IPS DF 6.9 (cell line): ENCODE data around the gene TNS4.

Source experiments
- DNase-seq: peaks from one replicate; pipeline ENCODE4 v3.0.0-alpha.2; 2013; ENCODE audit warnings: low read depth, low spot score
- H3K27ac ChIP-seq: one replicate; pipeline ENCODE4 v1.5.1; 2013; ENCODE audit warnings: low read length, control low read depth
- H3K27me3 ChIP-seq: 2 replicates; pipeline ENCODE4 v1.6.1; 2013; ENCODE audit warnings: mild to moderate bottlenecking, low read length; ENCODE audit not compliant: control insufficient read depth, insufficient read depth
- H3K36me3 ChIP-seq: 2 replicates; pipeline ENCODE4 v1.6.1; 2013; ENCODE audit warnings: low read length; ENCODE audit not compliant: control insufficient read depth, insufficient read depth
- H3K4me1 ChIP-seq: 2 replicates; pipeline ENCODE4 v1.6.1; 2013; ENCODE audit warnings: low read length; ENCODE audit not compliant: control insufficient read depth, insufficient read depth
- H3K4me3 ChIP-seq: 2 replicates; pipeline ENCODE4 v1.5.1; 2013; ENCODE audit warnings: mild to moderate bottlenecking, low read length
- H3K9me3 ChIP-seq: 2 replicates; pipeline ENCODE4 v1.6.1; 2013; ENCODE audit warnings: low read length, inconsistent platforms; ENCODE audit not compliant: control insufficient read depth, insufficient read depth
- WGBS: extraction: QIAGEN DNeasy Blood & Tissue Kit; methylation state at CpG from one replicate; pipeline ENCODE4 v1.1.7; 2013; ENCODE audit warnings: mixed read lengths, missing lambda C conversion rate; ENCODE audit not compliant: insufficient read length, insufficient coverage; 5-methylcytosine and 5-hydroxymethylcytosine counted together

Gene TNS4

DNA sequence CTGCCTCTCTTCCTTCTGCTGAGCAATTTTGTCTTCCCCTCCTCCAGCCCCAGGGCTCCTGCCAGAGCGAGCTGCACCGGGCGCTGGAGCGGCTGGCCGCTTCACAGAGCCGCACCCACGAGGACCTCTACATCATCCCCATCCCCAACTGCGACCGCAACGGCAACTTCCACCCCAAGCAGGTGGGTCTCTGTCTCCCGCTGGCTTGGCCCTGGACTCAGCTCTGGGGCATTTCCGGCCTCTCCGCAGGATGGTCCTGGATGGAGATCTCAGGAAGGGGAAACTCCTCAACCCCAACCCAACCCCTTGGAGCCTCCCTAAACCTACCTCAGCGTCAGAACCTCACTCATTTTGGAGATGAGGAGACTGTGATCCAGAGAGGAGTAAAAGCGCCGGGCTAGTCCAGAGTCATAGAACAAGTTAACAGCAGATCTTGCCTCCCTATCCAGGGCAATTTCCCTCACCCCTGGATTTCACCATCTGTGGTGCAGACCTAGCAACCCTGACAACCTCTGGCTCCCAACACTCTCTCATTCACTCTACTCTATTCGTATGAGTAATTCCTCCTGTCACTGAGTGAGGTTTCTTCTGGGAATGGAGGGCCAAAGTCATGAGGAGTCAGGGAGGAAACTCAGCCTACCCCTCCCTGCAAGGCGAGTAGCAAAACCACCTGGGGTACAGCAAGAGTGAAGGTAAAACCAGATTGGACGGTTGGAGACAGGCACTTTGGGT lies 47.4 kb downstream of the TNS4 start:
- no peaks in the 10 kb centered on the region for H3K9me3 ChIP-seq
- H3K4me1 ChIP-seq: peaks cover 6% of the 10 kb centered on the region
- no peak for DNase-seq
- H3K27me3 ChIP-seq: no peaks in the 10 kb centered on the region
- H3K27ac ChIP-seq: no peak overlapping the region
- H3K36me3 ChIP-seq: peaks cover 22% of the 10 kb centered on the region
- no CpG with 5 or more reads among the region's 19 CpGs for WGBS
- H3K4me3 ChIP-seq: no peak overlapping the region

DNA sequence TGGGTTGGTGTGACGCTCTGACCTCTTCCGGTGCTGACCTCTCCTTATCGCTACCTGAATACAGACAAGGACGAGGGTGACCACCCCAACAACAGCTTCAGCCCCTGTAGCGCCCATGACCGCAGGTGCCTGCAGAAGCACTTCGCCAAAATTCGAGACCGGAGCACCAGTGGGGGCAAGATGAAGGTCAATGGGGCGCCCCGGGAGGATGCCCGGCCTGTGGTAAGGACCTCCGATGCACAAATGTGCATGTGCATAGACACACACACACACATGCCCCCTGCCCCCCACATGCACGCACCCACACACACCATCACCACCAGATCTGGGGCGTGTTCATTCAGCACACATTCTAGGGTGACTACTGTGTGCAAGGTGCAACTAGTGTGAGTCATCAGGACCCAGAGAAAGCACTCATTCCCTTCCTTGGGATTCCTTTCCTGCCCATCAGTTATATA lies 48.5 kb downstream of the TNS4 start:
- no peaks in the 10 kb centered on the region for H3K27me3 ChIP-seq
- H3K4me1 ChIP-seq: 0 out of 2 replicates have a peak, but pooled peaks cover 4% of the 10 kb centered on the region
- no peak overlapping the region for H3K4me3 ChIP-seq
- peaks cover 22% of the 10 kb centered on the region for H3K36me3 ChIP-seq
- no peak for DNase-seq
- H3K27ac ChIP-seq: no peak overlapping the region
- no CpG with 5 or more reads among the region's 15 CpGs for WGBS
- H3K9me3 ChIP-seq: no peaks in the 10 kb centered on the region

DNA sequence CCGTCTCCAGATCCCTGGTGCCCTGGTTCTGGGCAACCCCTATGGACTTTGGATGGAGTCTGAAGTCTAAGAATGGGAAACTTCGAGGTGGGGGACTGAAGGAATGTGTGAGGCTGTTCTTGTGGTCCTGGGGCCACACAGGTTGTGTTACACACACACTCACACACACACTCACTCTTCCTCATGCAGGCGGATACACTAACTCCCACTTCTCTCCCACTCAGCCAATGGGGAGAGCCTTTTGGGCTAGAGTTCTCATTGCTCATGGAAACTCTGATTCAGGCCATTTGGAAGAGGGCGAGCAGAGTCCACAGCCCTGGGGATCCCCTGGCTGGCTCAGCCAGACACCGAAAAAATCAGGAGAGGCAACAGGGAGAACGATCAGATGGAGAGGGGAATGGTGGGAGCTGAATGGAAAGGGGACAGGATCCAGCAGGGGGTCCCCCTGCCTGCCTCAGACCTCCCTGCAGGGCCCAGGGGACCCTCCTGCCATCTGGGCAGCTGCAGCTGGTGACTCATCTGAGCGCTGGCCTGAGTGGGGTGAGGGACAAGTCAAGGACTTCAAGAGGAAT lies 49.1 kb downstream of the TNS4 start:
- Histone ChIP-seq H3K36me3 (peaks cover 22% of the 10 kb centered on the region), H3K27me3 (no peaks in the 10 kb centered on the region), H3K9me3 (no peaks in the 10 kb centered on the region), H3K4me3 (no peak overlapping the region), H3K27ac (no peak overlapping the region), H3K4me1 (0 out of 2 replicates have a peak, but pooled peaks cover 1% of the 10 kb centered on the region)
- DNase-seq: no peak
- WGBS: no CpG with 5 or more reads among the region's 7 CpGs

DNA sequence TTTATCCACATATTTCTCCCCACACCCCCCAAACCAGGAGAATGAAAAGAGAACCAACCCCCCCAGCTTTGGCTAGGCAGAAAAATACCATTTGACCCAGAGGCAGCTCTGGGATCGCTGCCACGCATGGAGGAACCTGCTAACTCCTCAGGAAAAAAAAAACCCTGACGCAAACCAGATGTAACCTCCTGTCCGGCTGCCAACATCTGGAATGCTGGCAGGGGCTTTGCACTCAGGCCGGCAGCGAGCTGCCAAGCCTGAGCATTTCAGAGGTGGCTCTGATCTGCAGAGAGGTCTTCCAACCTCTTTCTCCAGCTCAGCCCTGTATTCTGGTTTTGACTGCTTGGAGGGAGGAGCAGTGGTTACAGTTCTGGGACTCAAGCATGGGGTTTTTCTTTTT lies 50.0 kb downstream of the TNS4 start:
- Histone ChIP-seq H3K9me3 (no peaks in the 10 kb centered on the region), H3K4me1 (0 out of 2 replicates have a peak, but pooled peaks cover 1% of the 10 kb centered on the region), H3K27me3 (no peaks in the 10 kb centered on the region), H3K36me3 (peaks cover 17% of the 10 kb centered on the region), H3K27ac (no peak overlapping the region), H3K4me3 (no peak overlapping the region)
- no peak for DNase-seq
- WGBS: no CpG with 5 or more reads among the region's 6 CpGs

DNA sequence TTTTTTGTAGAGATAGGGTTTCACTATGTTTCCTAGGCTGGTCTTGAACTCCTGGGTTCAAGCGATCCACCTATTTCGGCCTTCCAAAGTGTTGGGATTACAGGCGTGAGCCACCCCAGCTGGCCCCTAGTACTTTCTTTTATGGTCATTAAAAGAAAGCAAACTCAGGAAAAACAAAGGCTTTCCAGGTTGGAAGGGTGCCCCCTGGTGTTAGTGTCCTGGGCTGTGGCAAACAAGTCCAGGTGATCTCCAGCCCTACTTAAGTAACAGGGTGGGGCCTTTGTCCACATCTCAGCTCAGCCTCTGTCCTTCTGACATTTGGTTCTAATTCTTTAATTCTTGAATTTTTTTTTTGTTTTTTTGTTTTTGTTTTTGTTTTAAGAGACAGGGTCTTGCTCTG lies 51.2 kb downstream of the TNS4 start:
- H3K27ac ChIP-seq: no peak overlapping the region
- peaks cover 2% of the 10 kb centered on the region; the same call in 1 of the 2 replicates for H3K4me1 ChIP-seq
- H3K4me3 ChIP-seq: no peak overlapping the region
- no peaks in the 10 kb centered on the region for H3K9me3 ChIP-seq
- peak; percentile 47 for DNase-seq
- no peaks in the 10 kb centered on the region for H3K27me3 ChIP-seq
- no CpG with 5 or more reads among the region's 3 CpGs for WGBS
- peaks cover 15% of the 10 kb centered on the region for H3K36me3 ChIP-seq

DNA sequence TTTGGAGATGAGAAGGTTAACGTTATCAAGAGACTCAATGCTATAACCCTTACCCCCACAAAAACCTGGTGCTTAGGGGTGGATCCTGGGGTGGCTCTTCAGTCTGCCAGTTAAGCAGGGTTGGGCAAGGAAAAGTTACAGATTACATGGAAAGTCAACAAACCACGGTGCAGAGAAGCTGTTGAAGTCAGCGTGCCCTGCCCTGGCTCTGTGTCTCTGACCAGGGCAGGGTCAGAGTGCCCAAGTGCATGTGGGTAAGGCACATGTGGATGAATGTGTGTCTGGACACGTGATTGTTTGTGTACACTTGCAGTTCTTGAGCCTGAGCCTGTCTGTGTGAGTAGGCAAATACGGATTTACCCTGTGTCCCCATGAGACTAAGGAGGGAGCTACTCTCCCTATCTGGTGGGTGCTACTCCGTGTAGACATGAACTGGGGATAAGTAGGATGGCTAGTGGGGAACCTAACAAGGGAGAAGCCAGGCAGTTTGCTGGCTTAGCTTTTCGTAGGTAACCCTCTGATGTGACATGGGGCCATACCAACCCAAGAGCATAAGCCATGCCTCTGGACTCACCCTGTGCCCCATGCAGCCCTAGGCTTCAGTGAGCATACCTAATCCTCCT lies 52.7 kb downstream of the TNS4 start:
- H3K9me3 ChIP-seq: no peaks in the 10 kb centered on the region
- DNase-seq: no peak
- H3K27ac ChIP-seq: no peak overlapping the region
- no peaks in the 10 kb centered on the region for H3K27me3 ChIP-seq
- peaks cover 6% of the 10 kb centered on the region for H3K36me3 ChIP-seq
- no peak overlapping the region for H3K4me3 ChIP-seq
- WGBS: no CpG with 5 or more reads among the region's 7 CpGs
- peaks cover 3% of the 10 kb centered on the region for H3K4me1 ChIP-seq

DNA sequence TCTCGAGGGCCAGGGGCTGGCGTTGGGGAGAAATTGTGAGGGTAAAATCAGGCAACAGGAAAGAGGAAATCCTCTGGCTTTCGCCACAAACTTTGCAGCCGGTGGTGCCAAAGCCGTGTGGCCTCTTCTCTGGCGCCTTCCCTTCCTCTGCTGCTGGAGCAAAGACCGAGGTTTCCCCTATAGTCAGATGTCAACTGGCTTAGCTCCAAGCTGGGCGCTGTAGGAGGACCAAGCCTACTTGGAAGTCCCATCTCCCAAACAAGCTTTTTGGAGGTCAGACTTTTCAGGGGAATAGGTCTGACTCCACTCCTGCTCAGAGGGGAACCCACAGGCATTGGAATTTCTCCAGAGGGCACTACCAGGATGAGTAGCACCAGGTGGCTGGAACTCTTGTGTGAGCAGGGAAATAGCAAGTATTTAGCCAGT lies 53.2 kb downstream of the TNS4 start:
- Histone ChIP-seq H3K4me1 (peaks cover 3% of the 10 kb centered on the region), H3K27me3 (no peaks in the 10 kb centered on the region), H3K36me3 (peaks cover 4% of the 10 kb centered on the region; the same call in 1 of the 2 replicates), H3K4me3 (no peak overlapping the region), H3K27ac (no peak overlapping the region), H3K9me3 (no peaks in the 10 kb centered on the region)
- WGBS: no CpG with 5 or more reads among the region's 8 CpGs
- DNase-seq: no peak

DNA sequence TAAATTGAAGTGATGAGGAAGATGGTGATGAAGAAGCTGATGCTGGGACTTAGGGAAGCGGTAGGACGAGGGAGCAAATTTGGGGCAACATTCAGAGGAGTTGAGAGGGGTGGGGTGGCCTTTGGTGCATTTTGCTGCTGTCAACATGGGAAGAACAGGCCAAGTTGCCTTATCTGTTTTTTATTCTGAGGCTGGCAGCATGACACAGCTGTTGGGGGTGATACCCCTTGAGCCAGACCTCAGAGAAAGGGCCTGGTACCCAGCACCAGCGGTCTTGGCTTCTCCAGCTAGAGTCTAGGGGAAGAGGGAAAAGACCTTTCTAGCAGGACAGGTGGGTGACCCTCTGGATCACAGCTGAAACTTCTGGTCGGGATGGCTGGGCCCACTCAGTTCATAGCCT lies 53.6 kb downstream of the TNS4 start:
- no peaks in the 10 kb centered on the region for H3K9me3 ChIP-seq
- no peak for DNase-seq
- no peak overlapping the region for H3K4me3 ChIP-seq
- peaks cover under 1% of the 10 kb centered on the region; the same call in 1 of the 2 replicates for H3K36me3 ChIP-seq
- no peak overlapping the region for H3K27ac ChIP-seq
- WGBS: no CpG with 5 or more reads among the region's 4 CpGs
- peaks cover 3% of the 10 kb centered on the region for H3K4me1 ChIP-seq
- H3K27me3 ChIP-seq: no peaks in the 10 kb centered on the region

DNA sequence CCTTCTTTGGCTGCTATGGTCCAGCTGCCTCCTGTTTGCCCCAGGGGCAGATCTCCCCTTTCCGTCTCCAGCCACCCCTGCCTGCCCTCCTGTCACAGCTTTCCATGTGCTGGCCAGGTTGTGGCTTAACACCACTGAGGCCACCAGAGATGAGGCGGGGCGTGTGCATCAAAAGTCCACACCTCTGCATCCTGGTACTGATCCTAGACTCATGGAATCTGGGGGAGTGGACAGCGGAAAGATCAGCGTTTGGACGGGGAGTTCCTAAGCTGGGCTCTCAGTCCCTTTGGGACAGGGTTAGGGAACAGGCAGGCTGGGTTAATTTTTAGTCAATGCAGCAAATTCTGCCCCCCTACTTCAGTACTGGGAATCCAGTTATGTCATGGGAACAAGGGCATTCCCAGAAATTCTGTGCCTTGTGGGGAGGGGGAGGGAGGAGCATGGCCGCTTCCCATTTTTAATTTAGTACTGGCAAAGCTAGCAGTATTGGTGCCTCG lies 54.2 kb downstream of the TNS4 start:
- Histone ChIP-seq H3K27me3 (no peaks in the 10 kb centered on the region), H3K27ac (no peak overlapping the region), H3K4me1 (peaks cover 6% of the 10 kb centered on the region), H3K9me3 (no peaks in the 10 kb centered on the region), H3K4me3 (no peak overlapping the region), H3K36me3 (no peaks in the 10 kb centered on the region)
- no peak for DNase-seq
- no CpG with 5 or more reads among the region's 8 CpGs for WGBS

DNA sequence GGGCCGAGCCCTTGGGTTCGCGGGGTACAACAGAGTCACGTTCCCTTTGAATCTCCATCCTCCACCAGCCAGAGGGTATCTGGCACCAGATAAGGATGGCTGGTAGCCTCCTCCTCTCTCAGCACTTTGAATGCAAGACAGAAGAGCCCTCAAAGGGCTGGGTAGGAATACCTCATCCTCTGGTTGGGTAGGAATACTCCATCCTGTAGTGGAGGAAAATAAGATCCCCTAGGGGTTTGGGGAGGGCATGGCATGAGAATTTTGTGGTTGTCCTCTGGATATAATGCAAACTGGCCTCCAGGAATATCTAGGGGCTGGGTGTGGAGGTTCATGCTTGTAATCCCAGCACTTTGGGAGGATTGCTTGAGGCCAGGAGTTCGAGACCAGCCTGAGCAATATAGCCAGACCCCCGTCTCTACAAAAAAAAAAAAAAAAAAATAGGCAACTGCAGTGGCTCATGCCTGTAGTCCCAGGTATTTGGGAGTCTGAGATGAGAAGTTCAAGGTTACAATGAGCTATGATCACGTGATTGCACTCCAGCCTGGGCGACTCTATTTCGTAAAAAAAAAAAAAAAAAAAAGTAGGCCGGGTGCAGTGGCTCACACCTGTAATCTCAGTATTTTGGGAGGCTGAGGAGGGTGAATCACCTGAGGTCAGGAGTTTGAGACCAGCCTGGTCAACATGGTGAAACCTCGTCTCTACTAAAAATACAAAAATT lies 55.5 kb downstream of the TNS4 start:
- Histone ChIP-seq H3K27me3 (no peaks in the 10 kb centered on the region), H3K36me3 (no peaks in the 10 kb centered on the region), H3K9me3 (no peaks in the 10 kb centered on the region), H3K27ac (no peak overlapping the region), H3K4me1 (peaks cover 6% of the 10 kb centered on the region), H3K4me3 (no peak overlapping the region)
- no peak for DNase-seq
- no CpG with 5 or more reads among the region's 11 CpGs for WGBS
